GM21381 (cell line): Measurements from ENCODE around the gene WWOX.

Experiments used
- ATAC-seq: cut with Tn5 transposase; IDR thresholded peaks from one replicate; pipeline ENCODE4 v1.9.1; 2021; ENCODE audit warnings: mild to moderate bottlenecking, moderate library complexity; ENCODE audit not compliant: unreplicated experiment

The WWOX gene

GRCh38 chr16:78258375-78259065 lies 159.1 kb downstream of the WWOX start:
- no peak for ATAC-seq

- no peak for ATAC-seq
Measured at GRCh38 chr16:78259873-78260272, 160.4 kb downstream of the WWOX start.

DNA sequence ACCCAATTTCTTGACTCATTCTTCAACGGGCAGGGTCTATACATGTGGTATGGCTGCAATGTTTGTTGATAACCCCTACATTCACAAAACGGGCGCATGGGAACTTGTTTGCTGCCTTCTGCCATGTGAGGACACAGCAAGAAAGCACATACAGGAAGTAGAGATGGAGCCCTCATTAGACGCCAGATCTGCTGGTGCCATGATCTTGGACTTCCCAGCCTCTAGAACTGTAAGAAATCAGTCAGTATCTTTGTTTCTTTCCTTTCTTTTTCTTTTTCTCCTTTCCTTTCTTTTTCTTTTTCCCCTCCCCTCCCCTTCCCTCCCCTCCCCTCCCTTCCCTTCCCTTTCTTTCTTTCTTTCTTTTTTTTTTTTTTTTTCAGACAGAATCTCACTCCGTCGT lies 165.2 kb downstream of the WWOX start:
- no peak for ATAC-seq

GRCh38 chr16:78269256-78269655 lies 169.8 kb downstream of the WWOX start:
- no peak for ATAC-seq

GRCh38 chr16:78271981-78272380 lies 172.5 kb downstream of the WWOX start:
- ATAC-seq = no peak

DNA sequence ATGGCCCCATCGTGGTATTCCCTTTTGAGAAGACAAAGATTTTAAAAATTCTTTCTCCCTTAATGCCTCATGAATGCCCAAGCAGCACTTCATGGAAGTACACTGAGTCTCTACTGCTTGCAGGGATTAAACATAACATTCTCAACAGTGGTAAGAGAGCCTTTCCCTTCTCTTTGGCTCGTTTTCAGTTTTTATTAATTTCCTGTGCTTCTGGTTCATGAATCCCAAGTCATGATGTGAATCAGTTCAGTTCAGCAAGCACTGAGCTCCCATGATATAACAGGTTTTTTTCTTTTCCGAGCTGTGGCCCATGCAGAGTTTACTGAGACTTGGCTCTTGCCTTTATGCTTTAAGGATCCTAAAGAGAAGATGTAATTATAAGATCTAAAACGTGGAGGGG lies 175.3 kb downstream of the WWOX start:
- ATAC-seq = no peak

- no peak for ATAC-seq
Measured at GRCh38 chr16:78275420-78275819, 176.0 kb downstream of the WWOX start.

- no peak for ATAC-seq
Measured at GRCh38 chr16:78277321-78278055, 178.0 kb downstream of the WWOX start.

- ATAC-seq = no peak
Measured at GRCh38 chr16:78278056-78278450, 178.6 kb downstream of the WWOX start.

- no peak for ATAC-seq
Measured at GRCh38 chr16:78281115-78281514, 181.7 kb downstream of the WWOX start.

GRCh38 chr16:78283548-78284251 lies 184.2 kb downstream of the WWOX start:
- no peak for ATAC-seq

DNA sequence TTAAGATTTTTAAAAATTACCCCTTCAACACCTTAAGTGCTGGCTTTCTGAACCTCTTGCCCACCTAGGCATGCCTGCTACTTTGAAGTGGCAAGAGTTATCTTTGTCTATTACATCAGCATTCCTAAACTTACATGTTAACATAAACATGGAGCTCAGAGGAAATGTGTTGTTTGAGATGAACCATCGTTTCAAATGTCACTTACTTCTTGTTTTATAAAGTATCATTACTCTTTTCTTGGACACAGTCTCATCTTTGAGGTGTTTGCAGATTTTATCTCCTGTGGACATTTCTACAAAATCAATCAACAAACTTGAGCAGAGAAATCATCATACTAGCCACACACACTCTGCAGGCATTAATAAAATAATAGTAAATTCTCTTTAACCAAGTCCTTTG lies 184.9 kb downstream of the WWOX start:
- ATAC-seq = no peak

GRCh38 chr16:78284957-78285434 lies 185.5 kb downstream of the WWOX start:
- ATAC-seq = no peak

DNA sequence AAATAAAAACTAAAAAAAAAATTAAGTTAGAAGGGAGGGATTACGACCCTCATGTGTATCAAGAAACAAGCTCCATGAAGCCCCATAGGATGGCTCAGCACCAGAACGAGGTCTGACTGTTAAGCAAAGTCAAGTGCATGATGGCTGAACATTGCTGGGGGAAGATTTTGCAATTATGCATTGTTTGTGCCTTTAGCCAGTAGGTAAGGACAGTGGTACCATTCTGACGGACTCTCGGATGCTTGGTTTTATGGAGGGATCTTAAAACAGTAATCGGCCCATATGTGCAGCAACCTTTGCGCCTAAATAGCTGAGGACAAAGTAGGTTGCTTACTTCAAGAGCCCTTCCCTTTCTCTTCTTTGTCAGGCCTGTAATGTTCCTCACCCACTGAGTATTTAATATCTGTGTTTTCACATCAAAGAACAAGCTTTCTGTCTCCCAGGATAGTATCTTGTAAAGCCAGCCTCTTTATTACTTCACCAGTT lies 186.0 kb downstream of the WWOX start:
- no peak for ATAC-seq

- no peak for ATAC-seq
Measured at GRCh38 chr16:78286065-78286464, 186.6 kb downstream of the WWOX start.

- ATAC-seq = no peak
Measured at GRCh38 chr16:78288888-78289287, 189.4 kb downstream of the WWOX start.

- ATAC-seq = no peak
Measured at GRCh38 chr16:78289373-78289772, 189.9 kb downstream of the WWOX start.

GRCh38 chr16:78289844-78290277 lies 190.4 kb downstream of the WWOX start:
- no peak for ATAC-seq

DNA sequence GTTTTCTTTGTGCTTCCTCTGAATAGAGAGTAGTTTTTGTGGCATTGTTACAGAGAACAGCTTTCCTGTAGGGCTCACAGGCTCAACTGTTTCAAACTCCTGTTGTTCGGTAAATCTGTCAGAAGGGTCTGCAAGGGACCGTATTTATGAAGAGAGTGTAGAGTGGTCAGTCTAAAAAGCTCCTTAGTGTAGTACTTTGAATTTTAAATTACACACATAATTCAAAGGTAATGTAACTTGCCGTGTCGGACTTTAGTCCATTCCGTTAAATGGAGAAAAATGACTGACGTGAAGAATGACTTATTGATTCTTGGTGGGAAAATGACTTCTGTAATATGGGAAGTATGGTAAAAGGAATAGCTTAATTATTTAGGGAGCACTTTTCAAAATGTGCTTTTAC lies 190.9 kb downstream of the WWOX start:
- ATAC-seq = no peak

GRCh38 chr16:78290872-78291591 lies 191.6 kb downstream of the WWOX start:
- no peak for ATAC-seq

- no peak for ATAC-seq
Measured at GRCh38 chr16:78291604-78292003, 192.2 kb downstream of the WWOX start.
